ENCODE results near the gene COX6A2. TPM values are rescaled to one million over a fixed set of nuclear protein-coding genes. Genes with fewer than 3 reads are reported as not detected.

The COX6A2 gene
- polyA plus RNA-seq, 1 donor from 2014 or later: not detected

DNA sequence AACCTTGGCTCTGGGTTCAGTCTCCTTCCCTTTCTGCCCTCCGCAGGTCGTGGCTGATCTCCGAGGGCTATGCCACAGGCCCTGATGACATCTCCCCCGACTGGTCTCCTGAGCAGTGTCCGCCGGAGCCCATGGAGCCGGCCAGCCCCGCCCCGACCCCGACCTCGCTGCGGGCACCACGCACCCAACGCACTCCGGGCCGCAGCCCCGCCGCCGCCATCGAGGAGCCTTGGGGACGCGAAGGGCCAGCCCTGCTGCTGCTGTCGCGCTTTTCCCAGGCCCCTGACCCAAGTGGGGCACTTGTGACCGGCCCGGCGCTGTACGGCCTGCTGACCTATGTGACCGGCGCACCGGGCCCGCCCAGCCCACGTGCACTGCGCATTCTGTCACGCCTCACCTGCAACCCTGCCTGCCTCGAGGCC, 36.2 kb upstream of the COX6A2 start:
- H2AFZ ChIP-seq (ENCODE audit: low read depth, low read length): no peak overlapping the region
- H3K27ac ChIP-seq (ENCODE audit: low read length): no peak overlapping the region
- peaks cover 3% of the 10 kb centered on the region for H3K79me2 ChIP-seq (replicated peaks; ENCODE audit: insufficient read depth, low read length)
- peaks cover 8% of the 10 kb centered on the region for H3F3A ChIP-seq (ENCODE audit: insufficient read depth, low read length, poor library complexity, severe bottlenecking)
- H3K4me3 ChIP-seq (ENCODE audit: low read length): no peak overlapping the region
- TF ChIP-seq, protein P1, sequence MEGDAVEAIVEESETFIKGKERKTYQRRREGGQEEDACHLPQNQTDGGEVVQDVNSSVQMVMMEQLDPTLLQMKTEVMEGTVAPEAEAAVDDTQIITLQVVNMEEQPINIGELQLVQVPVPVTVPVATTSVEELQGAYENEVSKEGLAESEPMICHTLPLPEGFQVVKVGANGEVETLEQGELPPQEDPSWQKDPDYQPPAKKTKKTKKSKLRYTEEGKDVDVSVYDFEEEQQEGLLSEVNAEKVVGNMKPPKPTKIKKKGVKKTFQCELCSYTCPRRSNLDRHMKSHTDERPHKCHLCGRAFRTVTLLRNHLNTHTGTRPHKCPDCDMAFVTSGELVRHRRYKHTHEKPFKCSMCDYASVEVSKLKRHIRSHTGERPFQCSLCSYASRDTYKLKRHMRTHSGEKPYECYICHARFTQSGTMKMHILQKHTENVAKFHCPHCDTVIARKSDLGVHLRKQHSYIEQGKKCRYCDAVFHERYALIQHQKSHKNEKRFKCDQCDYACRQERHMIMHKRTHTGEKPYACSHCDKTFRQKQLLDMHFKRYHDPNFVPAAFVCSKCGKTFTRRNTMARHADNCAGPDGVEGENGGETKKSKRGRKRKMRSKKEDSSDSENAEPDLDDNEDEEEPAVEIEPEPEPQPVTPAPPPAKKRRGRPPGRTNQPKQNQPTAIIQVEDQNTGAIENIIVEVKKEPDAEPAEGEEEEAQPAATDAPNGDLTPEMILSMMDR (IDR thresholded peaks at IDR 0.05; ENCODE audit: poor library complexity, severe bottlenecking): no peak
- H3K9ac ChIP-seq (ENCODE audit: low read length): no peak overlapping the region
- no peaks in the 10 kb centered on the region for H3K36me3 ChIP-seq (ENCODE audit: insufficient read depth, low read length)
- H3K9me2 ChIP-seq (ENCODE audit: insufficient read depth, low read length): no peaks in the 10 kb centered on the region
- no peaks in the 10 kb centered on the region for H4K20me1 ChIP-seq (ENCODE audit: insufficient read depth)
- no peak overlapping the region for H3K4me2 ChIP-seq (ENCODE audit: low read length)
- H3K9me3 ChIP-seq (ENCODE audit: low read length): no peaks in the 10 kb centered on the region
- no peaks in the 10 kb centered on the region for H3K27me3 ChIP-seq (ENCODE audit: insufficient read depth, low read depth, low read length)

- H3K9me3 ChIP-seq (ENCODE audit: low read length): no peaks in the 10 kb centered on the region
- TF ChIP-seq REST (IDR thresholded peaks at IDR 0.05; ENCODE audit: borderline replicate concordance) (no peak), TAF1 (IDR thresholded peaks at IDR 0.05; ENCODE audit: low read depth) (no peak), MXI1 (conservative IDR thresholded peaks at IDR 0.05; ENCODE audit: poor library complexity, severe bottlenecking) (no peak), EP300 (conservative IDR thresholded peaks at IDR 0.05; ENCODE audit: poor library complexity, severe bottlenecking) (no peak), EZH2 (IDR thresholded peaks at IDR 0.05; ENCODE audit: borderline replicate concordance, insufficient read depth, low read length, poor library complexity, severe bottlenecking) (no peak)
- H3F3A ChIP-seq (ENCODE audit: insufficient read depth, low read length, poor library complexity, severe bottlenecking): peaks cover 8% of the 10 kb centered on the region
- H3K4me3 ChIP-seq (ENCODE audit: low read length): no peak overlapping the region
- no peaks in the 10 kb centered on the region for H4K20me1 ChIP-seq (ENCODE audit: insufficient read depth)
- no peak overlapping the region for H2AFZ ChIP-seq (ENCODE audit: low read depth, low read length)
- H3K79me2 ChIP-seq (replicated peaks; ENCODE audit: insufficient read depth, low read length): peaks cover 15% of the 10 kb centered on the region
- no peaks in the 10 kb centered on the region for H3K9me2 ChIP-seq (ENCODE audit: insufficient read depth, low read length)
- H3K4me2 ChIP-seq (ENCODE audit: low read length): no peak overlapping the region
- no peaks in the 10 kb centered on the region for H3K27me3 ChIP-seq (ENCODE audit: insufficient read depth, low read depth, low read length)
- no peaks in the 10 kb centered on the region for H3K36me3 ChIP-seq (ENCODE audit: insufficient read depth, low read length)
- H3K9ac ChIP-seq (ENCODE audit: low read length): no peak overlapping the region
- no peak overlapping the region for H3K27ac ChIP-seq (ENCODE audit: low read length)
These were observed 34.0 kb upstream of the COX6A2 start for GRCh38 chr16:31461921-31462804.

Measured in neural cell (in vitro differentiated cells).